Vagina (tissue), 2 donors: Measurements from ENCODE around the gene DGKK.

ENCODE experiments used
- POLR2A ChIP-seq, 2 donors: fragments of 450-650 bp; IDR thresholded peaks; one replicate each; pipeline ENCODE4 v1.6.1; 2017; ENCODE audit warnings: antibody characterized with exemption in 2 of 2, mild to moderate bottlenecking in 2 of 2, moderate library complexity in 2 of 2
- POLR2AphosphoS5 ChIP-seq, 2 donors: sonication (generic); formaldehyde crosslinking; IDR thresholded peaks; one replicate each; pipeline ENCODE4 v1.9.0; 2017; ENCODE audit warnings: antibody characterized with exemption in 2 of 2, mild to moderate bottlenecking in 2 of 2, low read depth in 1 of 2; ENCODE audit not compliant: insufficient read depth in 1 of 2
- TF ChIP-seq, protein P1 (sequence below), 3 experiments: fragments of 450-650 bp in 2 of 3; fragments of 200-600 bp in 1 of 3; sonication (generic) in 1 of 3; IDR thresholded peaks; one replicate each; pipeline ENCODE4 v1.5.1; 2017 to 2019; ENCODE audit warnings: antibody characterized with exemption in 3 of 3, mild to moderate bottlenecking in 2 of 3, moderate library complexity in 2 of 3

DNA sequence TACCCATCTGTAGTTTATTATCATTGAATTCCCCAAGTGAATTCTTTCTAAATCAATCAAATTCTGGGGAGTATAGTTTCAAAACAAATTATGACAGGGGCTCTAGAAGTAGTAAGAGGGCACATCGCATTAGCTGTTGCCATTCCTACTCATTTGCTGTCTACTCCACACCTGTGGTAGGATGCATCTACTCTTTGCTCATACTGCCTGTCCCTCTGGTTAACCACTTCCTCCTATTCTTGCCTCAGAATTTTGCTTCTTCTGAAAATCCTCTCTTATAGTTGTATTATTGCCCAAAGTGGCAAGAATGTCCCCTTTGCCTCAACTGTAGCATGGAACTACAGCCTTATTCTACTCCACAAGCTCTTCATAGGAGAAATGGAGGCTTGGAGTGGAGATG, 12.7 kb upstream of the DGKK start:
- TF ChIP-seq, protein P1, sequence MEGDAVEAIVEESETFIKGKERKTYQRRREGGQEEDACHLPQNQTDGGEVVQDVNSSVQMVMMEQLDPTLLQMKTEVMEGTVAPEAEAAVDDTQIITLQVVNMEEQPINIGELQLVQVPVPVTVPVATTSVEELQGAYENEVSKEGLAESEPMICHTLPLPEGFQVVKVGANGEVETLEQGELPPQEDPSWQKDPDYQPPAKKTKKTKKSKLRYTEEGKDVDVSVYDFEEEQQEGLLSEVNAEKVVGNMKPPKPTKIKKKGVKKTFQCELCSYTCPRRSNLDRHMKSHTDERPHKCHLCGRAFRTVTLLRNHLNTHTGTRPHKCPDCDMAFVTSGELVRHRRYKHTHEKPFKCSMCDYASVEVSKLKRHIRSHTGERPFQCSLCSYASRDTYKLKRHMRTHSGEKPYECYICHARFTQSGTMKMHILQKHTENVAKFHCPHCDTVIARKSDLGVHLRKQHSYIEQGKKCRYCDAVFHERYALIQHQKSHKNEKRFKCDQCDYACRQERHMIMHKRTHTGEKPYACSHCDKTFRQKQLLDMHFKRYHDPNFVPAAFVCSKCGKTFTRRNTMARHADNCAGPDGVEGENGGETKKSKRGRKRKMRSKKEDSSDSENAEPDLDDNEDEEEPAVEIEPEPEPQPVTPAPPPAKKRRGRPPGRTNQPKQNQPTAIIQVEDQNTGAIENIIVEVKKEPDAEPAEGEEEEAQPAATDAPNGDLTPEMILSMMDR (IDR thresholded peaks at IDR 0.05): no peak
- TF ChIP-seq POLR2AphosphoS5 (IDR thresholded peaks at IDR 0.05; ENCODE audit: insufficient read depth in 1 of 2, low read depth in 1 of 2) (no peak), POLR2A (IDR thresholded peaks at IDR 0.05) (no peak)
